GM12891 (cell line): Measurements from ENCODE around the gene COL21A1.

Experiments
- POLR2A ChIP-seq: IDR thresholded peaks from 2 replicates; pipeline ENCODE4 v1.6.1; 2011; ENCODE audit warnings: low read depth, low read length, control low read depth
- POLR2AphosphoS5 ChIP-seq: IDR thresholded peaks from 2 replicates; pipeline ENCODE4 v1.6.1; 2011; ENCODE audit warnings: low read depth, low read length, control low read depth
- TAF1 ChIP-seq: IDR thresholded peaks from 2 replicates; pipeline ENCODE4 v1.6.1; 2011; ENCODE audit warnings: low read depth, low read length, control low read depth

- TF ChIP-seq TAF1 = no peak
- no peak for TF ChIP-seq POLR2A
- no peak for TF ChIP-seq POLR2AphosphoS5
These were observed 188.7 kb downstream of the COL21A1 start for GRCh38 chr6:56058636-56059035.
